HepG2 (cell line): ENCODE results near the gene ASB11. TPM values are rescaled to one million over a fixed set of nuclear protein-coding genes. Genes with fewer than 3 reads are reported as not detected.
A peak's percentile ranks its signal among the peaks of the same experiment; 100 is the strongest.
"Not testable (repeated sequence)": the region's sequence is repeated elsewhere in the genome, so short reads cannot be mapped to it uniquely, and the experiment has no call there.

ENCODE experiments used
- ATAC-seq: fragments of 200-7000 bp; cut with Tn5 transposase; 3 replicates; pipeline ENCODE4 v1.9.1; 2020; ENCODE audit warnings: mild to moderate bottlenecking, moderate library complexity
- BruUV-seq: library from RNA; stranded (reverse); fragments of 400-500 nt; replicated peaks from 2 replicates; lab custom pipeline; 2021; lab: Mats Ljungman, UMichigan
- CTCF ChIA-PET: fragments of 300-600 bp; formaldehyde crosslinking; extraction: SDS; loops from one replicate; lab custom pipeline; 2021; ENCODE audit warnings: low total read pairs, inconsistent platforms, low intra/inter-chr PET ratio; lab: Yijun Ruan, JAX
- POLR2A ChIA-PET: fragments of 350-600 bp; sonication (Branson Sonifier 250); formaldehyde crosslinking; loops from one replicate; lab custom pipeline; 2020; ENCODE audit warnings: antibody characterized with exemption, inconsistent platforms; lab: Yijun Ruan, JAX
- DNase-seq: peaks from one replicate; pipeline ENCODE4 v3.0.0-alpha.2; 2015; ENCODE audit warnings: low spot score
- FAIRE-seq: peaks from 3 replicates; lab custom pipeline; 2011; peaks lifted over from hg19 to GRCh38; lab: Jason Lieb, UNC
- H2AFZ ChIP-seq: one replicate; pipeline ENCODE4 v1.6.1; 2011; ENCODE audit warnings: low read length, inconsistent platforms
- H3K27ac ChIP-seq: fragments of 300-600 bp; 3 replicates; pipeline ENCODE4 v1.8.0; 2011; ENCODE audit warnings: mixed run types, mild to moderate bottlenecking, mixed read lengths, low read length, inconsistent platforms; ENCODE audit not compliant: insufficient read depth; ENCODE audit errors: extremely low read length
- H3K27me3 ChIP-seq, 2 experiments: fragments of 200-600 bp in 1 of 2; 2 replicates in 1 of 2; 3 replicates in 1 of 2; pipeline versions ENCODE4 v1.6.0 to v1.8.0; 2011; ENCODE audit warnings: low read length in 2 of 2, mild to moderate bottlenecking in 2 of 2, moderate library complexity in 2 of 2, inconsistent platforms in 1 of 2; ENCODE audit not compliant: insufficient read depth in 2 of 2, control insufficient read depth in 1 of 2
- H3K36me3 ChIP-seq, 2 experiments: fragments of 200-600 bp in 1 of 2; replicated peaks in 1 of 2; 2 replicates in 1 of 2; 3 replicates in 1 of 2; pipeline versions ENCODE4 v1.5.1 to v1.8.0; 2011; ENCODE audit warnings: low read length in 2 of 2, inconsistent platforms in 1 of 2; ENCODE audit not compliant: insufficient read depth in 2 of 2, control insufficient read depth in 1 of 2
- H3K4me1 ChIP-seq: 2 replicates; pipeline ENCODE4 v1.5.1; 2012; ENCODE audit warnings: low read length, inconsistent platforms; ENCODE audit not compliant: insufficient read depth
- H3K4me2 ChIP-seq: 2 replicates; pipeline ENCODE4 v1.6.0; 2011; ENCODE audit warnings: low read depth, low read length, inconsistent platforms
- H3K4me3 ChIP-seq, 3 experiments: fragments of 200-600 bp in 1 of 3; sonication (generic), shearing (Covaris generic) in 1 of 3; replicated peaks in 1 of 3; 2 replicates each; pipeline ENCODE4 v1.5.1; 2011 to 2016; ENCODE audit warnings: low read length in 3 of 3, inconsistent platforms in 2 of 3, low read depth in 2 of 3, mild to moderate bottlenecking in 2 of 3, control low read depth in 1 of 3, mixed read lengths in 1 of 3; ENCODE audit not compliant: insufficient read depth in 1 of 3
- H3K79me2 ChIP-seq: one replicate; pipeline ENCODE4 v1.6.1; 2011; ENCODE audit warnings: low read length, inconsistent platforms; ENCODE audit not compliant: insufficient read depth
- H3K9ac ChIP-seq: 2 replicates; pipeline ENCODE4 v1.6.0; 2011; ENCODE audit warnings: mild to moderate bottlenecking, low read depth, low read length, inconsistent platforms; ENCODE audit not compliant: insufficient read depth
- H3K9me3 ChIP-seq: 2 replicates; pipeline ENCODE4 v1.5.1; 2012; ENCODE audit warnings: mild to moderate bottlenecking, low read length
- H4K20me1 ChIP-seq: 2 replicates; pipeline ENCODE4 v1.6.0; 2011; ENCODE audit warnings: inconsistent platforms, mild to moderate bottlenecking, low read length, moderate library complexity; ENCODE audit not compliant: insufficient read depth
- BRD4 ChIP-seq: sonication (generic); formaldehyde crosslinking; IDR thresholded peaks from 2 replicates; pipeline ENCODE4 v1.4.0; 2020; ENCODE audit warnings: missing genetic modification reagents
- CBFB ChIP-seq: sonication (generic); formaldehyde crosslinking; IDR thresholded peaks from 2 replicates; pipeline ENCODE4 v1.4.0; 2020; ENCODE audit warnings: missing genetic modification reagents
- CHD2 ChIP-seq: IDR thresholded peaks from 2 replicates; pipeline ENCODE4 v1.6.1; 2011; ENCODE audit warnings: low read depth, low read length, improper control_type of control experiment
- FIP1L1 ChIP-seq: fragments of 200-400 bp; formaldehyde crosslinking; IDR thresholded peaks from 2 replicates; pipeline ENCODE4 v1.6.1; 2018; ENCODE audit warnings: low read depth, mild to moderate bottlenecking, low read length, moderate library complexity, borderline replicate concordance; ENCODE audit not compliant: insufficient read depth
- HNRNPK ChIP-seq: fragments of 200-400 bp; formaldehyde crosslinking; IDR thresholded peaks from 2 replicates; pipeline ENCODE4 v1.6.1; 2018; ENCODE audit warnings: low read length, low read depth, moderate library complexity, mild to moderate bottlenecking; ENCODE audit not compliant: poor library complexity, severe bottlenecking
- KLF12 ChIP-seq: sonication (generic); formaldehyde crosslinking; IDR thresholded peaks from 2 replicates; pipeline ENCODE4 v1.4.0; 2020; ENCODE audit warnings: missing genetic modification reagents, borderline replicate concordance
- PCBP1 ChIP-seq: fragments of 200-400 bp; formaldehyde crosslinking; IDR thresholded peaks from 2 replicates; pipeline ENCODE4 v1.6.1; 2017; ENCODE audit warnings: mild to moderate bottlenecking, low read depth, low read length, borderline replicate concordance
- SAFB2 ChIP-seq: sonication (generic); formaldehyde crosslinking; IDR thresholded peaks from 2 replicates; pipeline ENCODE4 v1.5.1; 2020; ENCODE audit warnings: missing genetic modification reagents, low read depth, mild to moderate bottlenecking, borderline replicate concordance
- SALL2 ChIP-seq: sonication (generic); formaldehyde crosslinking; IDR thresholded peaks from 2 replicates; pipeline ENCODE4 v1.8.1; 2023; ENCODE audit warnings: mild to moderate bottlenecking, missing genetic modification reagents, inconsistent platforms
- SP140L ChIP-seq: sonication (generic); formaldehyde crosslinking; IDR thresholded peaks from 2 replicates; pipeline ENCODE4 v1.4.0; 2020; ENCODE audit warnings: missing genetic modification reagents, borderline replicate concordance
- ZNF350 ChIP-seq: sonication (generic); formaldehyde crosslinking; IDR thresholded peaks from 2 replicates; pipeline ENCODE4 v1.4.0; 2020; ENCODE audit warnings: mild to moderate bottlenecking, low read depth, missing genetic modification reagents, borderline replicate concordance
- ZNF431 ChIP-seq: sonication (generic); formaldehyde crosslinking; IDR thresholded peaks from 2 replicates; pipeline ENCODE4 v1.9.0; 2022; ENCODE audit warnings: missing genetic modification reagents, low read depth, mild to moderate bottlenecking, borderline replicate concordance
- ZNF747 ChIP-seq: sonication (generic); formaldehyde crosslinking; IDR thresholded peaks from 2 replicates; pipeline ENCODE4 v1.8.1; 2023; ENCODE audit warnings: missing genetic modification reagents, mild to moderate bottlenecking, borderline replicate concordance
- WGBS: methylation state at CpG from one replicate; pipeline ENCODE4 v1.1.6; 2017; ENCODE audit warnings: low lambda C conversion rate; 5-methylcytosine and 5-hydroxymethylcytosine counted together
- in situ Hi-C: cut with HindIII; loops from 2 replicates; pipeline ENCODE4 v1.10.0; 2017; ENCODE audit warnings: low pct_unique_long_range_greater_than_20kb; ENCODE audit not compliant: extremely low pct_ligation_motif_present
- intact Hi-C: fragments of 100-400 bp; cut with micrococcal nuclease; formaldehyde crosslinking; loops from one replicate; pipeline ENCODE4 v1.10.0; 2022; ENCODE audit not compliant: unreplicated experiment
- polyA plus RNA-seq, 8 experiments: library from polyadenylated mRNA; depleted of rRNA in 3 of 8; stranded (reverse) in 7 of 8; unstranded in 1 of 8; fragments of >200 nt; fragmentation: Illumina TruSeq in 4 of 8; extraction: Trizol in 4 of 8; gene quantifications; 2 replicates each; pipeline versions ENCODE4 v1.2.1 to v1.2.3, GENCODE V29; 2011 to 2016; ENCODE audit warnings: low read depth in 4 of 8, missing spikeins in 1 of 8, mixed read lengths in 1 of 8; ENCODE audit not compliant: insufficient read depth in 1 of 8
- total RNA-seq, 5 experiments: library from RNA; depleted of rRNA; stranded (reverse); fragments of >200 nt; fragmentation: Illumina TruSeq; extraction: Trizol; gene quantifications; 2 replicates each; pipeline ENCODE4 v1.2.3, GENCODE V29; 2016; ENCODE audit warnings: low read depth in 1 of 5
- TF ChIP-seq, protein P1 (sequence below): sonication (generic); formaldehyde crosslinking; conservative IDR thresholded peaks from 2 replicates; pipeline ENCODE4 v1.8.1; 2023; ENCODE audit warnings: missing genetic modification reagents
- TF ChIP-seq, protein P2 (sequence below): sonication (generic); formaldehyde crosslinking; IDR thresholded peaks from 2 replicates; pipeline ENCODE4 v1.4.0; 2020; ENCODE audit warnings: missing genetic modification reagents, borderline replicate concordance

The ASB11 gene
- total and polyA plus RNA-seq, 2 of the 13 experiments (the other 11 are each of a cell fraction or from before 2014, with no cell fraction given), result not detected

DNA sequence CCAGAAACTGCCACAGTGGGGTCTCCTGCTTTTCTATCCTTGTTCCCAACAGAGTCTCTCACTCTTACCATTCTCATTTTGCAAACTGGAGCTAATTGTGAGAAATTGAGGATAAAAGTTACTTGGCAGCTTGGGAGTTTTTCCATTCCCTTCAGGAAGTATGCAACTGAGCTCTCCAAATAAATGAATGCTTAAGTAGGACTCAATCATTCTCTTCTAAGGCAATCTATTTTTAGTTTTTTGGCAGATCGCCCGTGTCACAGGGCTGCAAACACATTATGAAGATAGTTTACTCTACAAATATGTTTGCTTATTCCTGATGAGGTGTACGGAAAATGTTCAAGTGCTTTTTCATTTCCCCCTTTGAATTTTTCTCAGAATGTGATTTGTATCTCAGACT is 5.3 kb downstream of the ASB11 start (continued):
- TF ChIP-seq ZNF431 (CRISPR knock-in tag) (no peak), FIP1L1 (no peak)

DNA sequence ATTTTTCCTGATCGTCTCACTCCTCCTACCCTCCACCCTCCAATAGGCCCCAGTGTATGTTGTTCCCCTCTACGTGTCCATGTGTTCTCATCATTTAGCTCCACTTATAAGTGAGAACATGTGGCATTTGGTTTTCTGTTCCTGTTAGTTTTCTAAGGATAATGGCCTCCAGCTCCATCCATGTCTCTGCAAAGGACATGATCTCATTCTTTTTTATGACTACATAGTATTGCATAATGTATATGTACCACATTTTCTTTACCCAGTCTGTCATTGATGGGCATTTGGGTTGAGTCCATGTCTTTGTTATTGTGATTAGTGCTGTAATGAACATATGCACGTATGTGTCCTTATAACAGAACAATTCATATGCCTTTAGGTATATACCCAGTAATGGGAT is 9.5 kb downstream of the ASB11 start:
- H3K27ac ChIP-seq, ATAC-seq, H2AFZ ChIP-seq, H3K9me3 ChIP-seq, H3K9ac ChIP-seq, H3K27me3 ChIP-seq, BruUV-seq, POLR2A ChIA-PET, H3K4me3 ChIP-seq, FAIRE-seq, H4K20me1 ChIP-seq, DNase-seq, H3K79me2 ChIP-seq, intact Hi-C loops, H3K4me2 ChIP-seq, H3K36me3 ChIP-seq, in situ Hi-C loops, H3K4me1 ChIP-seq, CTCF ChIA-PET: not testable (repeated sequence)
- 67% methylated on average over 3 of the region's 3 CpGs for whole genome bisulfite sequencing

DNA sequence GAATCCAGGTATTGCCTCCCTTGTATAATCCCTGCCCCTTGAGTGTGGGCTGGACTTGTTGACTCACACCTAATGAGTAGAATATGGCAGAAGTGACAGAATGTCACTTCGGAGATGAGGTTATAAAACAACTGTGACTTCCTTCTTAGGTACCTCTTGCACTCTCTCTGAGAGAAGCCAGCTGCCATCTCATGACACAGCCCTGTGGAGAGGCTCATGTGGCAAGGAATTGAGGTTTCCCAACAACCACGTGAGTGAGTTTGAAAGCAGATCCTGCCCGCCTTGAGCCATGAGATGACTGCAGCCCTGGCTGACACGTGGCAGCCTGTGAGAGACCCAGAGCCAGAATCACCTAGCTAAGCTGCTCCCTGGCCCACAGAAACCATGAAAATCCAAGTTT is 13.5 kb downstream of the ASB11 start:
- in situ Hi-C loops (no loop called here), intact Hi-C loops (no loop called here)
- CTCF ChIA-PET, result no interaction called here
- Histone ChIP-seq H3K27me3 (no peaks in the 10 kb centered on the region), H3K36me3 (no peaks in the 10 kb centered on the region), H3K4me1 (peaks cover 28% of the 10 kb centered on the region; the same call in 1 of the 2 replicates), H3K79me2 (no peaks in the 10 kb centered on the region), H2AFZ (no peak overlapping the region), H4K20me1 (no peaks in the 10 kb centered on the region), H3K4me2 (no peak overlapping the region), H3K9me3 (no peaks in the 10 kb centered on the region), H3K9ac (no peak overlapping the region), H3K27ac (no peak overlapping the region), H3K4me3 (no peak overlapping the region)
- POLR2A ChIA-PET, result interaction anchor here (1.4 kb wide), 1 partner anchor 32 kb away, joined by 4 read pairs; the partner anchor contains the start of gene ASB9
- ATAC-seq (peak; percentile 35; the same call in 1 of the 3 replicates), FAIRE-seq (no peak), DNase-seq (no peak)
- no CpG with 5 or more reads among the region's 4 CpGs for WGBS
- BruUV-seq, result no TSS peak
- TF ChIP-seq, protein P1, sequence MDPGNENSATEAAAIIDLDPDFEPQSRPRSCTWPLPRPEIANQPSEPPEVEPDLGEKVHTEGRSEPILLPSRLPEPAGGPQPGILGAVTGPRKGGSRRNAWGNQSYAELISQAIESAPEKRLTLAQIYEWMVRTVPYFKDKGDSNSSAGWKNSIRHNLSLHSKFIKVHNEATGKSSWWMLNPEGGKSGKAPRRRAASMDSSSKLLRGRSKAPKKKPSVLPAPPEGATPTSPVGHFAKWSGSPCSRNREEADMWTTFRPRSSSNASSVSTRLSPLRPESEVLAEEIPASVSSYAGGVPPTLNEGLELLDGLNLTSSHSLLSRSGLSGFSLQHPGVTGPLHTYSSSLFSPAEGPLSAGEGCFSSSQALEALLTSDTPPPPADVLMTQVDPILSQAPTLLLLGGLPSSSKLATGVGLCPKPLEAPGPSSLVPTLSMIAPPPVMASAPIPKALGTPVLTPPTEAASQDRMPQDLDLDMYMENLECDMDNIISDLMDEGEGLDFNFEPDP (CRISPR knock-in tag), result no peak
- no peak for TF ChIP-seq HNRNPK
- no peak for TF ChIP-seq ZNF747 (CRISPR knock-in tag)
- TF ChIP-seq SAFB2 (CRISPR knock-in tag), result no peak
- TF ChIP-seq SALL2 (CRISPR knock-in tag), result no peak
- TF ChIP-seq, protein P2, sequence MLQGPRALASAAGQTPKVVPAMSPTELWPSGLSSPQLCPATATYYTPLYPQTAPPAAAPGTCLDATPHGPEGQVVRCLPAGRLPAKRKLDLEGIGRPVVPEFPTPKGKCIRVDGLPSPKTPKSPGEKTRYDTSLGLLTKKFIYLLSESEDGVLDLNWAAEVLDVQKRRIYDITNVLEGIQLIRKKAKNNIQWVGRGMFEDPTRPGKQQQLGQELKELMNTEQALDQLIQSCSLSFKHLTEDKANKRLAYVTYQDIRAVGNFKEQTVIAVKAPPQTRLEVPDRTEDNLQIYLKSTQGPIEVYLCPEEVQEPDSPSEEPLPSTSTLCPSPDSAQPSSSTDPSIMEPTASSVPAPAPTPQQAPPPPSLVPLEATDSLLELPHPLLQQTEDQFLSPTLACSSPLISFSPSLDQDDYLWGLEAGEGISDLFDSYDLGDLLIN, result no peak
- no peak for TF ChIP-seq ZNF350 (CRISPR knock-in tag)
- no peak for TF ChIP-seq CHD2
- TF ChIP-seq BRD4 (CRISPR knock-in tag), result no peak
- no peak for TF ChIP-seq SP140L
- TF ChIP-seq PCBP1, result no peak
- TF ChIP-seq KLF12 (CRISPR knock-in tag), result no peak
- no peak for TF ChIP-seq CBFB
